ENCODE measurements around the gene LMCD1.

- TF ChIP-seq CTCF (IDR thresholded peaks at IDR 0.05) (no peak), EP300 (IDR thresholded peaks at IDR 0.05) (no peak), HMGXB4 (CRISPR knock-in tag; IDR thresholded peaks at IDR 0.05; ENCODE audit: borderline replicate concordance) (no peak), MAX (IDR thresholded peaks at IDR 0.05) (no peak), ELK1 (IDR thresholded peaks at IDR 0.05; ENCODE audit: low read depth, low read length) (no peak), FOSB (CRISPR knock-in tag; IDR thresholded peaks at IDR 0.05) (no peak), BCL3 (IDR thresholded peaks at IDR 0.05) (no peak), SREBF2 (IDR thresholded peaks at IDR 0.05) (no peak), CEBPB (IDR thresholded peaks at IDR 0.05) (no peak), POLR2A (IDR thresholded peaks at IDR 0.05; ENCODE audit: low read length) (no peak)
Measured at GRCh38 chr3:8567784-8568575, 66.4 kb downstream of the LMCD1 start.
